MM.1S (cell line): Measurements from ENCODE around the gene CEACAM6.

Source experiments
- DNase-seq: peaks from one replicate; pipeline ENCODE4 v3.0.0-alpha.2; 2015
- H2AFZ ChIP-seq: fragments of 300-600 bp; sonication (generic); 2 replicates; pipeline ENCODE4 v1.6.0; 2016; ENCODE audit warnings: antibody characterized with exemption, low read length
- H3F3A ChIP-seq: fragments of 300-600 bp; sonication (generic); 2 replicates; pipeline ENCODE4 v1.6.1; 2016; ENCODE audit warnings: mild to moderate bottlenecking, antibody characterized with exemption, low read length, moderate library complexity, mixed read lengths; ENCODE audit not compliant: insufficient read depth
- H3K27ac ChIP-seq: fragments of 300-600 bp; sonication (generic); 2 replicates; pipeline ENCODE4 v1.5.1; 2016; ENCODE audit warnings: mild to moderate bottlenecking, low read length
- H3K27me3 ChIP-seq: fragments of 300-600 bp; sonication (generic); replicated peaks from 2 replicates; pipeline ENCODE4 v1.6.0; 2016; ENCODE audit warnings: low read length; ENCODE audit not compliant: insufficient read depth
- H3K36me3 ChIP-seq: fragments of 300-600 bp; sonication (generic); replicated peaks from 2 replicates; pipeline ENCODE4 v1.6.1; 2016; ENCODE audit warnings: mild to moderate bottlenecking, low read length, mixed read lengths; ENCODE audit not compliant: insufficient read depth
- H3K4me1 ChIP-seq: fragments of 300-600 bp; sonication (generic); 2 replicates; pipeline ENCODE4 v1.6.1; 2016; ENCODE audit warnings: low read length, mixed read lengths
- H3K4me2 ChIP-seq: fragments of 300-600 bp; sonication (generic); 2 replicates; pipeline ENCODE4 v1.6.0; 2016; ENCODE audit warnings: low read depth, low read length
- H3K4me3 ChIP-seq: fragments of 300-600 bp; sonication (generic); 2 replicates; pipeline ENCODE4 v1.5.1; 2016; ENCODE audit warnings: low read length, mixed read lengths
- H3K79me2 ChIP-seq: fragments of 300-600 bp; sonication (generic); 2 replicates; pipeline ENCODE4 v1.6.1; 2016; ENCODE audit warnings: mixed run types, low read length, mixed read lengths
- H3K9ac ChIP-seq: fragments of 300-600 bp; sonication (generic); 2 replicates; pipeline ENCODE4 v1.6.1; 2016; ENCODE audit warnings: low read length, mixed read lengths
- H3K9me2 ChIP-seq: fragments of 300-600 bp; sonication (generic); replicated peaks from 2 replicates; pipeline ENCODE4 v1.6.1; 2016; ENCODE audit warnings: mild to moderate bottlenecking, low read length, mixed read lengths; ENCODE audit not compliant: insufficient read depth
- H3K9me3 ChIP-seq: fragments of 300-600 bp; sonication (generic); replicated peaks from 2 replicates; pipeline ENCODE4 v1.6.1; 2016; ENCODE audit warnings: mild to moderate bottlenecking, low read length, mixed read lengths; ENCODE audit not compliant: insufficient read depth
- H4K20me1 ChIP-seq: fragments of 300-600 bp; sonication (generic); 2 replicates; pipeline ENCODE4 v1.6.1; 2016; ENCODE audit warnings: mild to moderate bottlenecking, low read length, moderate library complexity, mixed read lengths; ENCODE audit not compliant: insufficient read depth
- CTCF ChIP-seq: fragments of 300-600 bp; sonication (generic); IDR thresholded peaks from 2 replicates; pipeline ENCODE4 v1.5.1; 2016; ENCODE audit warnings: antibody characterized with exemption, low read length, mixed read lengths
- EZH2 ChIP-seq: fragments of 300-600 bp; sonication (generic); optimal IDR thresholded peaks from 2 replicates; pipeline ENCODE3; 2017; ENCODE audit warnings: low read depth, mild to moderate bottlenecking, antibody characterized with exemption, low read length, mixed read lengths
- EZH2phosphoT487 ChIP-seq: fragments of 300-600 bp; sonication (generic); IDR thresholded peaks from 2 replicates; pipeline ENCODE4 v1.6.1; 2018; ENCODE audit warnings: antibody characterized with exemption, low read length

CEACAM6 gene

DNA sequence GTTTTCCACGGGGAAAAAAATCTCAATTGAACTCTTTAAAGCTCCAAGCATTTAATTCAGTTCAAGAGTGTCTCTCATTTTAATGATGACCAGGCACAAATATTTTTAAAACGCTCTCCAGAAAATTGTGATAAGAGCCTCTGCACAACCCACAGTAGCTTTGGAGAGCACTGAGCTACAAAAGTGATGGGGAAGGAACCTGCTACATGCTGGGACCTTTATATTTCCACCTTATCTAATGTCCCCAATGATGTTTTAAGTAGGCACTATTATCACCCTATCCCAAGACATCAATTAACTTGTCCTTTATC is 14.1 kb upstream of the CEACAM6 start:
- Histone ChIP-seq H3K4me2 (no peak overlapping the region), H3K4me3 (no peak overlapping the region), H2AFZ (no peak overlapping the region), H3K27ac (no peak overlapping the region), H3K9me3 (no peaks in the 10 kb centered on the region), H3K27me3 (peaks cover 93% of the 10 kb centered on the region), H3K36me3 (no peaks in the 10 kb centered on the region), H3K9me2 (no peaks in the 10 kb centered on the region), H3K79me2 (no peaks in the 10 kb centered on the region), H3K4me1 (no peaks in the 10 kb centered on the region), H3F3A (no peaks in the 10 kb centered on the region), H3K9ac (no peak overlapping the region), H4K20me1 (no peaks in the 10 kb centered on the region)
- no peak for TF ChIP-seq CTCF
- TF ChIP-seq EZH2: no peak
- TF ChIP-seq EZH2phosphoT487: no peak
- no peak for DNase-seq

DNA sequence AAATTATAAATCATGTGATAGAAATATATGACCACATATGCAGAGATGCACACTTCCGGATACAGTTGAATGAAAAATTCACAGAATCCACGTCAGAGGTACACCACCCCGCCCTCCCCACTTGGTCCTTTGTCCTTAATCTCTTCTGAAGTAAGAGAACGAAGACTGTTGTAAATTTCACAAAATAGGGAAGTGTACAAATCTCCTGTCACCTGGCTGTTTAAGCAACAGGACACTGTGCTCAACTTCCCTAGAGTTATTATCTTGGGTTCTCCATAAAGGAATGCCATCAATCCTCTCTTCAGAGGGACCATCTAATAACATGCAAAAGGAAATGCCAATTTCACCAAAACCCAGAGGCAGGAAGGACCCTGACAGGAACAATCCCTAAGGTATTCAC is 10.5 kb upstream of the CEACAM6 start:
- no peaks in the 10 kb centered on the region for H3K9me3 ChIP-seq
- H3K27ac ChIP-seq: no peak overlapping the region
- H3F3A ChIP-seq: no peaks in the 10 kb centered on the region
- no peaks in the 10 kb centered on the region for H3K4me1 ChIP-seq
- no peaks in the 10 kb centered on the region for H3K36me3 ChIP-seq
- H3K27me3 ChIP-seq: peaks cover 86% of the 10 kb centered on the region
- no peaks in the 10 kb centered on the region for H3K79me2 ChIP-seq
- no peaks in the 10 kb centered on the region for H4K20me1 ChIP-seq
- no peak overlapping the region for H3K4me2 ChIP-seq
- no peak overlapping the region for H3K4me3 ChIP-seq
- TF ChIP-seq EZH2phosphoT487: no peak
- no peak for TF ChIP-seq CTCF
- no peak for TF ChIP-seq EZH2
- DNase-seq: no peak
- H3K9ac ChIP-seq: no peak overlapping the region
- no peak overlapping the region for H2AFZ ChIP-seq
- no peaks in the 10 kb centered on the region for H3K9me2 ChIP-seq

GRCh38 chr19:41745756-41746155 is 9.6 kb upstream of the CEACAM6 start:
- Histone ChIP-seq H3K4me1 (no peaks in the 10 kb centered on the region), H3K4me2 (no peak overlapping the region)

More at GRCh38 chr19:41745756-41746155, 9.6 kb upstream of the CEACAM6 start:
- no peaks in the 10 kb centered on the region for H4K20me1 ChIP-seq
- H3K4me3 ChIP-seq: no peak overlapping the region
- TF ChIP-seq CTCF (no peak), EZH2phosphoT487 (no peak), EZH2 (no peak)
- H3K27me3 ChIP-seq: peaks cover 81% of the 10 kb centered on the region
- no peak overlapping the region for H3K27ac ChIP-seq
- H3K36me3 ChIP-seq: no peaks in the 10 kb centered on the region
- H3K79me2 ChIP-seq: no peaks in the 10 kb centered on the region
- no peak overlapping the region for H3K9ac ChIP-seq
- no peaks in the 10 kb centered on the region for H3K9me2 ChIP-seq
- H3F3A ChIP-seq: no peaks in the 10 kb centered on the region
- H2AFZ ChIP-seq: no peak overlapping the region
- no peak for DNase-seq
- H3K9me3 ChIP-seq: no peaks in the 10 kb centered on the region
